Hematopoietic multipotent progenitor cell treated with erythropoietin and hydrocortisone succinate and interleukin-3 and kit ligand, for 4 days (in vitro differentiated cells): ENCODE results near the gene SCYL1.

Source experiments
- DNase-seq: peaks from one replicate; pipeline ENCODE4 v3.0.0-alpha.2; 2015

Gene SCYL1

GRCh38 chr11:65493367-65494176, 31.3 kb upstream of the SCYL1 start:
- DNase-seq, result no peak

DNA sequence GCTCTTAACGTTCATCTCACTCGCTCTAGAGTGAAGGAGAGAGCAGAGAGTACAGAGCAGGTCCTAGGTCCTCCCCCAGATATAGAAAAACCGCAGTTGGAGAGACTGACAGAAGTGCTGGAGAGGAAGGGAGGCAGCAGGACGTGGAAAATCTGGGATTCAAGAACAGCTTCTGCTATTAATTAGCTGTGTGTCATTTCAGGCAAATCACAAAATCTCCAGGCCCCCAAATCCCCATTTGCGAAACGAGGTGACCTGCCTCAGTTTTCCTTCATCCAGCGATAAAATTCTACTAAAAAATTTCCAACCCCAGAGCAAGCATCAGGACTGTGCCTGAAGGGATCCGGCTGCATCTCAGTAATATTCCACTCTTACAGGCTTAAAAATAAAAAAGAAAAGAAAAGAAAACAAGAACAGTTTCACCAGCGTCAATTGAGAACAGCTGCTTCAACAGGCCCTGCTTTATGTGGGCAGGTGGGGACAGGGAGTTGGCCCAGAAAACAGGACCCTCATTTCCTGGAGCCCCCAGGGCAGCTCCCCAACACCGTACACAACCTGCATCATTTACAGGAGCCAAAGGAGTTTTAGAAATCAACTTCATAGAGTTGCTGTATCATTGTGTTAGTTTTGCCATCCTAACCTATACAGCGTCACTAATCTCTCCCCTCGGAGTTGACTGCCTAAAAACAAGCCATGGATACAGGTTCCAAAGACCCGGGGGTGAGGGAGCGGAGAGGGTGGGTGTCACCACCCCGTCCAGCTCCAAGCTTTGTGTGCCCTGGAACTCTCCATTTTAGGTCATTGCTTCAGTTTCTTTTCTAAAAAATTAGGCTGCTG, 28.4 kb upstream of the SCYL1 start:
- DNase-seq, result no peak

- DNase-seq, result peak; percentile 99
Measured at GRCh38 chr11:65497141-65498041, 27.5 kb upstream of the SCYL1 start.

DNA sequence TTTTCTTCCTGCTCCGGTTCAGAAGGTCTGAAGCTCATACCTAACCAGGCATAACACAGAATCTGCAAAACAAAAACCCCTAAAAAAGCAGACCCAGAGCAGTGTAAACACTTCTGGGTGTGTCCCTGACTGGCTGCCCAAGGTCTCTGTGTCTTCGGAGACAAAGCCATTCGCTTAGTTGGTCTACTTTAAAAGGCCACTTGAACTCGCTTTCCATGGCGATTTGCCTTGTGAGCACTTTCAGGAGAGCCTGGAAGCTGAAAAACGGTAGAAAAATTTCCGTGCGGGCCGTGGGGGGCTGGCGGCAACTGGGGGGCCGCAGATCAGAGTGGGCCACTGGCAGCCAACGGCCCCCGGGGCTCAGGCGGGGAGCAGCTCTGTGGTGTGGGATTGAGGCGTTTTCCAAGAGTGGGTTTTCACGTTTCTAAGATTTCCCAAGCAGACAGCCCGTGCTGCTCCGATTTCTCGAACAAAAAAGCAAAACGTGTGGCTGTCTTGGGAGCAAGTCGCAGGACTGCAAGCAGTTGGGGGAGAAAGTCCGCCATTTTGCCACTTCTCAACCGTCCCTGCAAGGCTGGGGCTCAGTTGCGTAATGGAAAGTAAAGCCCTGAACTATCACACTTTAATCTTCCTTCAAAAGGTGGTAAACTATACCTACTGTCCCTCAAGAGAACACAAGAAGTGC, 26.7 kb upstream of the SCYL1 start:
- DNase-seq, result peak; percentile 88

DNA sequence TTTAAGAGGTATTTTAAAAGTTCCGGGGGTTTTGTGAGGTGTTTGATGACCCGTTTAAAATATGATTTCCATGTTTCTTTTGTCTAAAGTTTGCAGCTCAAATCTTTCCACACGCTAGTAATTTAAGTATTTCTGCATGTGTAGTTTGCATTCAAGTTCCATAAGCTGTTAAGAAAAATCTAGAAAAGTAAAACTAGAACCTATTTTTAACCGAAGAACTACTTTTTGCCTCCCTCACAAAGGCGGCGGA, 26.2 kb upstream of the SCYL1 start:
- no peak for DNase-seq

DNA sequence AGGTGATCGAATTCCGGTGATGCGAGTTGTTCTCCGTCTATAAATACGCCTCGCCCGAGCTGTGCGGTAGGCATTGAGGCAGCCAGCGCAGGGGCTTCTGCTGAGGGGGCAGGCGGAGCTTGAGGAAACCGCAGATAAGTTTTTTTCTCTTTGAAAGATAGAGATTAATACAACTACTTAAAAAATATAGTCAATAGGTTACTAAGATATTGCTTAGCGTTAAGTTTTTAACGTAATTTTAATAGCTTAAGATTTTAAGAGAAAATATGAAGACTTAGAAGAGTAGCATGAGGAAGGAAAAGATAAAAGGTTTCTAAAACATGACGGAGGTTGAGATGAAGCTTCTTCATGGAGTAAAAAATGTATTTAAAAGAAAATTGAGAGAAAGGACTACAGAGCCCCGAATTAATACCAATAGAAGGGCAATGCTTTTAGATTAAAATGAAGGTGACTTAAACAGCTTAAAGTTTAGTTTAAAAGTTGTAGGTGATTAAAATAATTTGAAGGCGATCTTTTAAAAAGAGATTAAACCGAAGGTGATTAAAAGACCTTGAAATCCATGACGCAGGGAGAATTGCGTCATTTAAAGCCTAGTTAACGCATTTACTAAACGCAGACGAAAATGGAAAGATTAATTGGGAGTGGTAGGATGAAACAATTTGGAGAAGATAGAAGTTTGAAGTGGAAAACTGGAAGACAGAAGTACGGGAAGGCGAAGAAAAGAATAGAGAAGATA, 25.7 kb upstream of the SCYL1 start, which contains the start of gene MALAT1:
MALAT1 (plus strand) TSS at position 69 of the 736 bp plus-strand sequence.
- DNase-seq, result peak; percentile 97

DNA sequence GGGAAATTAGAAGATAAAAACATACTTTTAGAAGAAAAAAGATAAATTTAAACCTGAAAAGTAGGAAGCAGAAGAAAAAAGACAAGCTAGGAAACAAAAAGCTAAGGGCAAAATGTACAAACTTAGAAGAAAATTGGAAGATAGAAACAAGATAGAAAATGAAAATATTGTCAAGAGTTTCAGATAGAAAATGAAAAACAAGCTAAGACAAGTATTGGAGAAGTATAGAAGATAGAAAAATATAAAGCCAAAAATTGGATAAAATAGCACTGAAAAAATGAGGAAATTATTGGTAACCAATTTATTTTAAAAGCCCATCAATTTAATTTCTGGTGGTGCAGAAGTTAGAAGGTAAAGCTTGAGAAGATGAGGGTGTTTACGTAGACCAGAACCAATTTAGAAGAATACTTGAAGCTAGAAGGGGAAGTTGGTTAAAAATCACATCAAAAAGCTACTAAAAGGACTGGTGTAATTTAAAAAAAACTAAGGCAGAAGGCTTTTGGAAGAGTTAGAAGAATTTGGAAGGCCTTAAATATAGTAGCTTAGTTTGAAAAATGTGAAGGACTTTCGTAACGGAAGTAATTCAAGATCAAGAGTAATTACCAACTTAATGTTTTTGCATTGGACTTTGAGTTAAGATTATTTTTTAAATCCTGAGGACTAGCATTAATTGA, 25.0 kb upstream of the SCYL1 start:
- peak; percentile 58 for DNase-seq

DNA sequence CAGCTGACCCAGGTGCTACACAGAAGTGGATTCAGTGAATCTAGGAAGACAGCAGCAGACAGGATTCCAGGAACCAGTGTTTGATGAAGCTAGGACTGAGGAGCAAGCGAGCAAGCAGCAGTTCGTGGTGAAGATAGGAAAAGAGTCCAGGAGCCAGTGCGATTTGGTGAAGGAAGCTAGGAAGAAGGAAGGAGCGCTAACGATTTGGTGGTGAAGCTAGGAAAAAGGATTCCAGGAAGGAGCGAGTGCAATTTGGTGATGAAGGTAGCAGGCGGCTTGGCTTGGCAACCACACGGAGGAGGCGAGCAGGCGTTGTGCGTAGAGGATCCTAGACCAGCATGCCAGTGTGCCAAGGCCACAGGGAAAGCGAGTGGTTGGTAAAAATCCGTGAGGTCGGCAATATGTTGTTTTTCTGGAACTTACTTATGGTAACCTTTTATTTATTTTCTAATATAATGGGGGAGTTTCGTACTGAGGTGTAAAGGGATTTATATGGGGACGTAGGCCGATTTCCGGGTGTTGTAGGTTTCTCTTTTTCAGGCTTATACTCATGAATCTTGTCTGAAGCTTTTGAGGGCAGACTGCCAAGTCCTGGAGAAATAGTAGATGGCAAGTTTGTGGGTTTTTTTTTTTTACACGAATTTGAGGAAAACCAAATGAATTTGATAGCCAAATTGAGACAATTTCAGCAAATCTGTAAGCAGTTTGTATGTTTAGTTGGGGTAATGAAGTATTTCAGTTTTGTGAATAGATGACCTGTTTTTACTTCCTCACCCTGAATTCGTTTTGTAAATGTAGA, 24.3 kb upstream of the SCYL1 start:
- DNase-seq, result peak; percentile 79

- DNase-seq, result no peak
Measured at GRCh38 chr11:65501186-65501471, 23.8 kb upstream of the SCYL1 start.

- peak; percentile 67 for DNase-seq
Measured at GRCh38 chr11:65501472-65502273, 23.2 kb upstream of the SCYL1 start.

- no peak for DNase-seq
Measured at GRCh38 chr11:65502274-65502554, 22.7 kb upstream of the SCYL1 start.

GRCh38 chr11:65502555-65503367, 22.1 kb upstream of the SCYL1 start:
- peak; percentile 74 for DNase-seq

DNA sequence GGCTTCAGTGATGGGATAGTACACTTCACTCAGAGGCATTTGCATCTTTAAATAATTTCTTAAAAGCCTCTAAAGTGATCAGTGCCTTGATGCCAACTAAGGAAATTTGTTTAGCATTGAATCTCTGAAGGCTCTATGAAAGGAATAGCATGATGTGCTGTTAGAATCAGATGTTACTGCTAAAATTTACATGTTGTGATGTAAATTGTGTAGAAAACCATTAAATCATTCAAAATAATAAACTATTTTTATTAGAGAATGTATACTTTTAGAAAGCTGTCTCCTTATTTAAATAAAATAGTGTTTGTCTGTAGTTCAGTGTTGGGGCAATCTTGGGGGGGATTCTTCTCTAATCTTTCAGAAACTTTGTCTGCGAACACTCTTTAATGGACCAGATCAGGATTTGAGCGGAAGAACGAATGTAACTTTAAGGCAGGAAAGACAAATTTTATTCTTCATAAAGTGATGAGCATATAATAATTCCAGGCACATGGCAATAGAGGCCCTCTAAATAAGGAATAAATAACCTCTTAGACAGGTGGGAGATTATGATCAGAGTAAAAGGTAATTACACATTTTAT, 21.4 kb upstream of the SCYL1 start:
- DNase-seq, result no peak

- peak; percentile 59 for DNase-seq
Measured at GRCh38 chr11:65503949-65504673, 20.8 kb upstream of the SCYL1 start.

GRCh38 chr11:65504674-65505465, 20.0 kb upstream of the SCYL1 start:
- DNase-seq, result peak; percentile 36

GRCh38 chr11:65505466-65506289, 19.2 kb upstream of the SCYL1 start:
- peak; percentile 44 for DNase-seq
